Subcutaneous adipose tissue (tissue), 4 donors: ENCODE measurements around the gene C22orf23. TPM values are rescaled to one million over a fixed set of nuclear protein-coding genes. Genes with fewer than 3 reads are reported as not detected.

Experiments
- total RNA-seq, 4 donors: library from RNA; depleted of rRNA; stranded (reverse); fragments of >200 nt; gene quantifications; one replicate each; pipeline ENCODE4 v1.1.0, GENCODE V29; 2016
- TF ChIP-seq, protein P1 (sequence below): fragments of 450-650 bp; IDR thresholded peaks from one replicate; pipeline ENCODE4 v1.5.1; 2016; ENCODE audit warnings: low read depth, mild to moderate bottlenecking, control low read depth, antibody characterized with exemption, moderate library complexity

C22orf23 gene
- total RNA-seq, 4 donors from 2014 or later, result 0.68 to 2.1 (median 1.3) TPM; not detected in 1

DNA sequence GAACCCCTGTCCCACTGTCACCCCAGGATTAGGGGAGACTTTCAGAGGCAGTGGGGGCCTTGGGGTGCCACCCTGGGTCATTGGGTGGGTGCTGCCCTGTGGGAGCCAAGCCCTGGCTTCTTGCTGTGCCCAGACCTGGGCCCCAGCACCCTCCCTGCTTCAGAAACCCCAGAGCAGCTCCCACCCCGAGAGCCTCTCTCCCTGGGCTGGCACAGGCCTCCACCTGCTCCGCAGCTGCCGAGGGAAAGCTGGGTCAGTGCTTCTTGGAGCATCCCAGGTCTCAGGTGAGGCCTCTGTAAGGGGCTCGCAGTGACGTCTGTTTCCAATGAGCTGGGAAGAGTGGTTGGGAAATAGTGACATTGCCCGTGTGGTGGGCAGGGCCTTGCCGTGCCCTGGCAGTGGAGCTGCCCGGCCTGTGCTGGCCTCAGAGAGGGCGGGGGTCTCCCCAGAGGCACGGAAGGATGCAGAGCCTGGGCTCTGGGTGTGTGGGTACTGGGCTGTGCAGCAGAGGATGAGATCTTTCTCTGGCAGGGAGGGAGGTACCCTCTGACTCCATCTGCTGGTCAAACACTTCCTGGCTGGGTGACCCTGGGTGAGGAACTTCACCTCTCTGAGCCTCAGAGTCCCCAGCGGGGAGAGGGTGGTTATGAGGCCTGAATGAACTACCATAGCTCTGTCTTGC is 23.0 kb downstream of the C22orf23 start:
- TF ChIP-seq, protein P1, sequence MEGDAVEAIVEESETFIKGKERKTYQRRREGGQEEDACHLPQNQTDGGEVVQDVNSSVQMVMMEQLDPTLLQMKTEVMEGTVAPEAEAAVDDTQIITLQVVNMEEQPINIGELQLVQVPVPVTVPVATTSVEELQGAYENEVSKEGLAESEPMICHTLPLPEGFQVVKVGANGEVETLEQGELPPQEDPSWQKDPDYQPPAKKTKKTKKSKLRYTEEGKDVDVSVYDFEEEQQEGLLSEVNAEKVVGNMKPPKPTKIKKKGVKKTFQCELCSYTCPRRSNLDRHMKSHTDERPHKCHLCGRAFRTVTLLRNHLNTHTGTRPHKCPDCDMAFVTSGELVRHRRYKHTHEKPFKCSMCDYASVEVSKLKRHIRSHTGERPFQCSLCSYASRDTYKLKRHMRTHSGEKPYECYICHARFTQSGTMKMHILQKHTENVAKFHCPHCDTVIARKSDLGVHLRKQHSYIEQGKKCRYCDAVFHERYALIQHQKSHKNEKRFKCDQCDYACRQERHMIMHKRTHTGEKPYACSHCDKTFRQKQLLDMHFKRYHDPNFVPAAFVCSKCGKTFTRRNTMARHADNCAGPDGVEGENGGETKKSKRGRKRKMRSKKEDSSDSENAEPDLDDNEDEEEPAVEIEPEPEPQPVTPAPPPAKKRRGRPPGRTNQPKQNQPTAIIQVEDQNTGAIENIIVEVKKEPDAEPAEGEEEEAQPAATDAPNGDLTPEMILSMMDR, result no peak

DNA sequence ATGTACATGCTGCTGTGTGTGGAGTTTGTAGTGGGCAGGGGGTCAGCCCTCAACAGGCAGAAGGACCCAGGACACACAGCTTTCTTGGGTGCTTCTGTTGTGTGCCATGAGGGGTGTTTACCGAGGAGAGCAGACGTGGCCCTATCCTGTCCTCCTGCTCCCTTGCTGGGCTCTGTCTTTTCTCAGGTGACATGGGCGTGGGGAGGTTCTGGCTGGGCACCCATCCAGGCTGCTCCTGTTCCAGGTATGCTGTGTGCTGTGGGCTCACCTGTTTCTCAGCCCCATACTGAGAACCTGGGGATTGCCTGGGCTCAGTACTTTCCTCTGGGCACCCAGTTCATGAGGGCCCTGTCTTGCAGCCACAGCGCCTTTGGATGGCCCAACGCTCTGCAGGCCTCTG is 24.0 kb downstream of the C22orf23 start:
- TF ChIP-seq, protein P1, result no peak

DNA sequence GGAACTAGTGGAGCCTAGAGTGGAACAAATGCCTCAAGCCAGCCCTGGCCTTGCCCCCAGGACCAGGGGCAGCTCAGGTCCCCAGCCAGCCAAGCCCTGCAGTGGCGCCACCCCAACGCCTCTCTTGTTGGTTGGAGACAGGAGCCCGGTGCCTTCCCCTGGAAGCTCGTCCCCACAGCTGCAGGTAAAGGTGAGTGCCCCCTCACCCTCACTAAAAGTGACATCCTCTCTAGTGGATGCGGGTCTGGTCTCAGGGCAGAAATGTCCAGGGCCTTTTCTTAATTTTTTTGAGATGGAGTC is 25.8 kb downstream of the C22orf23 start:
- TF ChIP-seq, protein P1, result no peak

DNA sequence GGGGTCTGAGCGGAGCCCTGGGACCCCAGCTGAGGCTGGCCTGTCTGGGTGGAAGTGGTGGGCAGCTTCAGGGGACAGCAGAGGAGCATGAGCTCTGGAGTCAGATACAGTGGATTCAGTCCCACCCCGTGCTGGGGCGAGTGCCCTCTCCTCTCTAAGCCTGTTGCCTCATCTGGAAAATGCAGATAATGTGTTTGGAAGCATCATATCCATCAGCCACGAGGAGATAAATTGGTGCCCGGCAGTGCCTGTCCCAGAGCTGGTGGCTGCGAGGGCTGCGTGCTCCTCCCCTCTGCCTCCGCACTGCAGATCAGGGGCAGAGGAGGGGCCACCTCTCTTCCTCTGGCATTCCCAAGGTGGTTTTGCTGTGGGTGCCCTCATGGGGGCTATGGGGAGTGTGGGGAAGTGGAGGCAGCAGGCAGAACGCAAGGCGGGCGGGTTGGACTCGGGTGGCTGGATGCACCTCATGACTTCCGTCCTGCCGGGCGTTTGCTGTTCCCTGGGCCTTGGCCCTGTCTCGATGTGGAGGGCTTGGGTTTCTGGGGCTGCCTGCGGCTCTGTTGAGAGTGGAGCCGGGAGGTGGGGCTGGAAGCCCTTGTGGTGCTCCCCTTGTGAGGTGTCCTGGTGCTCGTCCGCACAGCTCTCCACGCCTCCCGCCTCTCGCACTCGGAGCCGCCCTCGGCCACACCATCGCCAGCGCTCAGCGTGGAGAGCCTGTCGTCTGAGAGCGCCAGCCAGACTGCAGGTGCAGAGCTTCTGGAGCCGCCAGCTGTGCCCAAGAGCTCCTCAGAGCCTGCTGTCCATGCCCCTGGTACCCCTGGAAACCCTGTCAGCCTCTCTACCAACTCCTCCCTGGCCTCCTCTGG is 26.4 kb downstream of the C22orf23 start:
- TF ChIP-seq, protein P1, result no peak

DNA sequence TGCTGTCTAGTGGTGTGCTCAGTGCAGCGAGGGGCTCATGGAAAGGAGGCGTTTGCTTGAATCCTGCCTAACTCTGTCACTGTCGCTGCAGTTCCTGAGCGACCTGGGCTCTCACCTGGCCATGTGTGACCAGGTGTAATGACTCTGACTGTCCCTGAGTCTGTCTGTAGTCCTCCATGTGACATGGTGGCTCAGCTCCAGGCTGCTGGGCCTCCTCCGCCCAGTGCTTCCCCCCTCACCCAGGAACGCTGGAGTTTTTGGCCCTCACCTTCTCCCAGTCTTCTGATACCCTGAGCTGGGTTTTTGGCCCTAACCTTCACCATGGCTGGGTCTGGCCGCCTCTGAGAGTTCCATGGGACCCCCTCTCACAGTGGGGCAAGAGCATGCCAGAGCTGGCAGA is 27.0 kb downstream of the C22orf23 start:
- TF ChIP-seq, protein P1, result no peak

DNA sequence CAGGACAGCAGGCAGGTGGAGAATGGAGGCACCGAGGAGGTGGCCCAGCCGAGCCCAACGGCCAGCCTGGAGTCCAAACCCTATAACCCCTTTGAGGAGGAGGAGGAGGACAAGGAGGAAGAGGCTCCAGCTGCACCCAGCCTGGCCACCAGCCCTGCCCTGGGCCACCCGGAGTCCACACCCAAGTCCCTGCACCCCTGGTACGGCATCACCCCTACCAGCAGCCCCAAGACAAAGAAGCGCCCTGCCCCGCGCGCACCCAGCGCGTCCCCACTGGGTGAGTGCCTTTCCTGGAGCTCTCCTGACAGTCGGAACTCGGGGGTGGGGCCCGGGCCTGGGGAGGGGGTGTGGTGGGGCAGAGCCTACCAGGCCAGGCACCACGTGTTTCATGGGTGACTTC is 27.6 kb downstream of the C22orf23 start:
- TF ChIP-seq, protein P1, result no peak

DNA sequence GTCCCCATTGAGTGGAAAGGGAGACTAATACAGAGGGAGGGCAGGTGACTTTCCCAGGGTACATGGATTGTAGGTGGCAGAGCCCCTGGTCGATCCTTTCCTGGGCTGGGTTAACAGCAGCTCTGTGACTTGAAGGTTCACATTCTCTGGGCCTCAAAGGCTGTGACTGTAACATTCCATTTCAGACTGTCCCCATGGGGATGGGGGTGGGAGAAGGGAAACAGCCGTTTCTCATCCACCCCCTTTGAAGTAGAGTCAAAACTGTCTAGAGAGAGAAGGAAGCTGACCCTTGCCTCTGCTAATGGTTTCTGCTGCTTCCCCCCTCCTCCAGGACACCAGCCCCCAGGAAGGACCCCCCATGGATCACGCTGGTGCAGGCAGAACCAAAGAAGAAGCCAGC is 28.1 kb downstream of the C22orf23 start:
- TF ChIP-seq, protein P1, result no peak
